Measurements from ENCODE around the gene CFAP43. TPM values are rescaled to one million over a fixed set of nuclear protein-coding genes. Genes with fewer than 3 reads are reported as not detected.

CFAP43 gene
- total and polyA plus RNA-seq, 10 of the 15 experiments (the other 5 are each of a cell fraction or from before 2014, with no cell fraction given): 0.06 to 0.14 (median 0.10) TPM; not detected in 5

DNA sequence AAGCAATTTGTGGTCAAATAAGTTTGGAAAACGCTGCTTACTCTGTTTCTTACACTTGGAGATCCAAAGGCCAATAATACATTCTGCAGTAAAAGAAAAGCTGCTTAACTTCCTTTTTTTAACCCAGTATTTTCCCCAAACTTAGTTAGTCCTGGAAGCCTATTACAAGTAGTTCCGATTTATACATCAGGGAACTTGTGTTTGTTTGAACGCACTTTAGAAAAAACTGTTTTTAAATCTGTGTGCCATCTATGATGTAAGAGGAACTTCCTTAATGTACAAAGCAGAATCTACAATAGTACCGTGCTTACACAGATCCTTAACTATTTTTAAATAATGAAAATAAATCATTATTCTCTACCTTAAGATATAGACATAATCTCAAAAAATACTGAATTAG is 87.2 kb downstream of the CFAP43 start:
- intact Hi-C loops (cut with micrococcal nuclease; ENCODE audit: unreplicated experiment) (no loop called here), in situ Hi-C loops (cut with MboI) (no loop called here)
- Histone ChIP-seq H3K9ac (ENCODE audit: control insufficient read depth, insufficient read depth, low read length) (no peak overlapping the region), H3K9me3 (replicated peaks; ENCODE audit: control insufficient read depth, insufficient read depth, low read length) (no peaks in the 10 kb centered on the region), H3K27me3 (replicated peaks in 1 of 2; ENCODE audit: control insufficient read depth in 2 of 2, insufficient read depth in 2 of 2, low read length in 1 of 2) (peaks cover 0 to 2% of the 10 kb centered on the region in 2 experiments; a peak in 2 of 4 replicates), H3K4me2 (ENCODE audit: control insufficient read depth, insufficient read depth) (no peak overlapping the region), H3K79me2 (ENCODE audit: control insufficient read depth, insufficient read depth, low read length) (no peaks in the 10 kb centered on the region), H3K36me3 (ENCODE audit: control insufficient read depth in 2 of 2, insufficient read depth in 2 of 2, low read length in 1 of 2) (no peaks in the 10 kb centered on the region), H4K20me1 (ENCODE audit: control insufficient read depth, insufficient read depth) (no peaks in the 10 kb centered on the region), H3K4me1 (ENCODE audit: control insufficient read depth, insufficient read depth, low read length) (no peaks in the 10 kb centered on the region), H3K4me3 (no peak overlapping the region), H2AFZ (ENCODE audit: control insufficient read depth, low read depth, low read length) (no peak overlapping the region), H3K27ac (ENCODE audit: control insufficient read depth, insufficient read depth) (no peak overlapping the region)
- TF ChIP-seq SPI1 (IDR thresholded peaks at IDR 0.05; ENCODE audit: borderline replicate concordance, insufficient read depth, low read depth, low read length) (no peak), SMARCA5 (IDR thresholded peaks at IDR 0.05) (no peak), SUPT20H (IDR thresholded peaks at IDR 0.05; ENCODE audit: borderline replicate concordance, control insufficient read depth, low read depth, low read length) (no peak)
- 28% methylated on average over 4 of the region's 4 CpGs for WGBS (ENCODE audit: insufficient coverage, insufficient replicate concordance, low lambda C conversion rate, missing lambda C conversion rate)
- ATAC-seq: no peak
- FAIRE-seq: no peak
- DNase-seq (ENCODE audit: low read depth, low spot score): no peak
- POLR2A ChIA-PET: no interaction called here
- SMC1A ChIA-PET (ENCODE audit: uncharacterized antibody, unreplicated experiment): interaction anchor here (1.5 to 1.7 kb wide), 2 partner anchors 193 to 255 kb away, joined by 3 read pairs; no protein-coding TSS in a partner anchor
- BruUV-seq (replicated peaks): no TSS peak
- RAD21 ChIA-PET (ENCODE audit: unreplicated experiment): no interaction called here
- CTCF ChIA-PET: interaction anchor here (0.5 to 1.3 kb wide), 2 partner anchors 38 to 63 kb away, joined by 3 read pairs; no protein-coding TSS in a partner anchor

DNA sequence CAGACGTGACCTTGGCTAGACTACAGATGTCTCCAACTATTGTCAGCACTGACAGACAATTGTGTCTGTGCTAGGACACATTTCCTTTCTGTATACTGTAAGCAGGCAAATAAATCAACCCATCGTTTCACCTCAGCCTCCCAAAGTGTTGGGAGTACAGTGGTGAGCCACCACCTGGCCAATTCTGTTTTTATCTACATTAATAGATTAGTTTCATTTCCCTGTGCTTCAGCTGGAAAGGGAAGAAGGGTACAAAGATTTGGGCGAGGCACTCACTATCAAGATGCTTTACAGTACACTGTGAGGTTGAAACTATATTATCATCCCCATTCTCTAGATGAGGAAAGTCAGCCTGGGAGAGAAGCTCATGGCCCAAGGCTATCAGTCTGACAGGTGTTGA is 88.3 kb downstream of the CFAP43 start:
- Histone ChIP-seq H4K20me1 (ENCODE audit: control insufficient read depth, insufficient read depth) (no peaks in the 10 kb centered on the region), H3K79me2 (ENCODE audit: control insufficient read depth, insufficient read depth, low read length) (no peaks in the 10 kb centered on the region), H3K9me3 (replicated peaks; ENCODE audit: control insufficient read depth, insufficient read depth, low read length) (no peaks in the 10 kb centered on the region), H3K4me2 (ENCODE audit: control insufficient read depth, insufficient read depth) (no peak overlapping the region), H3K27me3 (replicated peaks in 1 of 2; ENCODE audit: control insufficient read depth in 2 of 2, insufficient read depth in 2 of 2, low read length in 1 of 2) (peaks cover 0 to 2% of the 10 kb centered on the region in 2 experiments; a peak in 2 of 4 replicates), H3K4me3 (no peak overlapping the region), H3K36me3 (ENCODE audit: control insufficient read depth in 2 of 2, insufficient read depth in 2 of 2, low read length in 1 of 2) (no peaks in the 10 kb centered on the region), H3K27ac (ENCODE audit: control insufficient read depth, insufficient read depth) (no peak overlapping the region), H3K9ac (ENCODE audit: control insufficient read depth, insufficient read depth, low read length) (no peak overlapping the region), H2AFZ (ENCODE audit: control insufficient read depth, low read depth, low read length) (no peak overlapping the region), H3K4me1 (ENCODE audit: control insufficient read depth, insufficient read depth, low read length) (no peaks in the 10 kb centered on the region)
- BruUV-seq (replicated peaks): no TSS peak
- no peak for ATAC-seq
- WGBS (ENCODE audit: insufficient coverage, insufficient replicate concordance, low lambda C conversion rate, missing lambda C conversion rate): 2% methylated on average over 3 of the region's 3 CpGs
- FAIRE-seq: no peak
- POLR2A ChIA-PET: no interaction called here
- intact Hi-C loops (cut with micrococcal nuclease; ENCODE audit: unreplicated experiment) (no loop called here), in situ Hi-C loops (cut with MboI) (no loop called here)
- RAD21 ChIA-PET (ENCODE audit: unreplicated experiment): interaction anchor here (1.1 kb wide), 1 partner anchor 35 kb away, joined by 3 read pairs; no protein-coding TSS in a partner anchor
- CTCF ChIA-PET: no interaction called here
- DNase-seq (ENCODE audit: low read depth, low spot score): no peak
- SMC1A ChIA-PET (ENCODE audit: uncharacterized antibody, unreplicated experiment): interaction anchor here (1.5 kb wide), 1 partner anchor 254 kb away, joined by 3 read pairs; no protein-coding TSS in a partner anchor
- TF ChIP-seq, protein P1, sequence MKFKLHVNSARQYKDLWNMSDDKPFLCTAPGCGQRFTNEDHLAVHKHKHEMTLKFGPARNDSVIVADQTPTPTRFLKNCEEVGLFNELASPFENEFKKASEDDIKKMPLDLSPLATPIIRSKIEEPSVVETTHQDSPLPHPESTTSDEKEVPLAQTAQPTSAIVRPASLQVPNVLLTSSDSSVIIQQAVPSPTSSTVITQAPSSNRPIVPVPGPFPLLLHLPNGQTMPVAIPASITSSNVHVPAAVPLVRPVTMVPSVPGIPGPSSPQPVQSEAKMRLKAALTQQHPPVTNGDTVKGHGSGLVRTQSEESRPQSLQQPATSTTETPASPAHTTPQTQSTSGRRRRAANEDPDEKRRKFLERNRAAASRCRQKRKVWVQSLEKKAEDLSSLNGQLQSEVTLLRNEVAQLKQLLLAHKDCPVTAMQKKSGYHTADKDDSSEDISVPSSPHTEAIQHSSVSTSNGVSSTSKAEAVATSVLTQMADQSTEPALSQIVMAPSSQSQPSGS (IDR thresholded peaks at IDR 0.05; ENCODE audit: low read length): no peak
- TF ChIP-seq REST (IDR thresholded peaks at IDR 0.05; ENCODE audit: low read depth, low read length) (no peak), SMAD1 (IDR thresholded peaks at IDR 0.05; ENCODE audit: low read depth, partially characterized antibody) (no peak), IKZF2 (IDR thresholded peaks at IDR 0.05) (no peak), SUPT20H (IDR thresholded peaks at IDR 0.05; ENCODE audit: borderline replicate concordance, control insufficient read depth, low read depth, low read length) (no peak), ESRRA (IDR thresholded peaks at IDR 0.05; ENCODE audit: low read length) (no peak), FOXM1 (IDR thresholded peaks at IDR 0.05; ENCODE audit: low read depth, low read length) (no peak), CBX3 (IDR thresholded peaks at IDR 0.05; ENCODE audit: borderline replicate concordance, low read depth) (no peak)
- TF ChIP-seq, protein P2, sequence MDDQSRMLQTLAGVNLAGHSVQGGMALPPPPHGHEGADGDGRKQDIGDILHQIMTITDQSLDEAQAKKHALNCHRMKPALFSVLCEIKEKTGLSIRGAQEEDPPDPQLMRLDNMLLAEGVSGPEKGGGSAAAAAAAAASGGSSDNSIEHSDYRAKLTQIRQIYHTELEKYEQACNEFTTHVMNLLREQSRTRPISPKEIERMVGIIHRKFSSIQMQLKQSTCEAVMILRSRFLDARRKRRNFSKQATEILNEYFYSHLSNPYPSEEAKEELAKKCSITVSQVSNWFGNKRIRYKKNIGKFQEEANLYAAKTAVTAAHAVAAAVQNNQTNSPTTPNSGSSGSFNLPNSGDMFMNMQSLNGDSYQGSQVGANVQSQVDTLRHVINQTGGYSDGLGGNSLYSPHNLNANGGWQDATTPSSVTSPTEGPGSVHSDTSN (IDR thresholded peaks at IDR 0.05; ENCODE audit: insufficient replicate concordance, low read depth, low read length): no peak

Data from GM12878 (cell line).